GM21619 (cell line): ENCODE data around the gene IRAK1BP1.
"Not testable (repeated sequence)": the region's sequence is repeated elsewhere in the genome, so short reads cannot be mapped to it uniquely, and the experiment has no call there.

Experiments
- ATAC-seq: cut with Tn5 transposase; IDR thresholded peaks from one replicate; pipeline ENCODE4 v1.9.1; 2021; ENCODE audit not compliant: unreplicated experiment

The IRAK1BP1 gene

DNA sequence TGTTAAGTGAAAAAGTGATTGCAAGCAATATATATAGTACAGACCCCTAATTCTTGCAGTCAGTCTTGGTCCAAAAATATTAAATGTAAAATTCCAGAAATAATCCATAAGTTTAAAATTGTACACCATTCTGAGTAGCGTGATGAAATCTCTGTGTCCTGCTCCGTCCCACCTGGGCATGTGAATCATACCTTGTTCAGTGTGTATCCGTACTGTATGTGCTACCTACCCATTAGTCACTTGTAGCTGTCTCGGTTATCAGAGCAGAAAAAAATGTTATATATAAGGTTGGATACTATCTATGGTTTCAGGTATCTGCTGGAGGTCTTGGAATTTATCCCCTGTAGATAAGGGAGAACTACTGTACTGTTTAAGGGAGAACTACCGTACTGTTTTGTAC lies 16.3 kb downstream of the IRAK1BP1 start:
- no peak for ATAC-seq

DNA sequence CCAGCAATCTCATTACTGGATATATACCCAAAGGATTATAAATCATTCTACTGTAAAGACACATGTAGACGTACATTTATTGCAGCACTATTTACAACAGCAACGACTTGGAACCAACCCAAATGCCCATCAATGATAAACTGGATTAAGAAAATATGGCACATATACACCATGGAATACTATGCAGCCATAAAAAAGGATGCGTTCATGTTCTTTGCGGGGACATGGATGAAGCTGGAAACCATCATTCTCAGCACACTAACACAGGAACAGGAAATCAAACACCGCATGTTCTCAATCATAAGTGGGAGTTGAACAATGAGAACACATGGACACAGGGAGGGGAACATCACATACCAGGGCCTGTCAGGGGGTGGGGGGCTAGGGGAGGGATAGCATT lies 22.6 kb downstream of the IRAK1BP1 start:
- not testable (repeated sequence) for ATAC-seq

DNA sequence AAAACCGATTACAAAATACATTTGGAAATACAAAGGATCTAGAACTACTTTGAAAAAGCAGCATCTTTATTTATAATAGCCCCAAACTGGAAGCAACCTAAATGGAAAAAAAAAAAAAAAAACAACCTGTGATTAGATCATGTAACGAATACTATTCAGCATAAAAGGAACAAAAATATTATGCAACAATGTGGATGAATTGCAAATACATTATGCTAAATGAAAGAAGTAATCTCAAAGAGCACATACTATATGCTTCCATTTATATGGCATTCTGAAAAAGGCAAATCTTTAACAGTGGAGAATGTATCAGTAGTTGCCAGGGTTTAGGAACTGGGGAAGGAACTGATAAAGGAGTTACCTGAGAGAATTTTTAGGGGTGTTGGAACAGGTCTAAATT lies 28.9 kb downstream of the IRAK1BP1 start:
- ATAC-seq = no peak

DNA sequence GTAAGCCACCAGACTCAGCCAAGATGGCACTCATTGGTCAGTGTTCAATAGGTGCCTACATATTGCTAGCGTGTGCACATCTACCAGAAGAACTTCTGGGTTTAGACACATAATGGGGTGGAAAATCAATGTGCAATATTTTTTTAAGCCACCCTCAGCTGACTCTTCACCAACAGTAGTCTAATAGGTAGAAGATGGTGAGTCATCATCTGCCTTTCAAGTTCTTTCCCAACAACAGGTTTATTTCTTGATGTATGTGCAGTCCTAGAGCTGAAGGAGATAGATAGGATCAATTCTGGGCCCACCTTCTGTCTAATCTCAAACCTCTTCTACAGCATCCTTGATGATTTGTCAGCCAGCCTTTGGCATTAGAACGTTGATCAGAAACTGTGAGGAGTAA lies 41.3 kb downstream of the IRAK1BP1 start:
- ATAC-seq = no peak

DNA sequence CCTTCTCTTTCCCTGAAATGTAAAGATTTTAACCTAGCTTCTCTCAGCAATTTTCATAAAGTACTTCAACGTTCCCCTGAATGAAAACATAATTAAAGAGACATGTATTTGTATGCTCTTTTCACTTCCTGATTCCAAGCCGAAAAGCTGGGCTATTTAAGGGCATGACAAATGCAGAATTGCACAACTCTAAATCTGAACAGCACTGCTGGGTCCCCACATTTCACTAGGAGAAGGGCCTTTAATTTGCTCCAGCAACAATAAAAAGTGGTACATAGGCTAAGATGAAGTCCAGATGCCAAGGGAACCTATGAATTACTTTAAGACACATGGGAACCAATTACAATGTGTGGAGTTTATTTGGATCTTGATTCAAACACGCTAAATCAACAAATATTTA lies 42.0 kb downstream of the IRAK1BP1 start:
- no peak for ATAC-seq

DNA sequence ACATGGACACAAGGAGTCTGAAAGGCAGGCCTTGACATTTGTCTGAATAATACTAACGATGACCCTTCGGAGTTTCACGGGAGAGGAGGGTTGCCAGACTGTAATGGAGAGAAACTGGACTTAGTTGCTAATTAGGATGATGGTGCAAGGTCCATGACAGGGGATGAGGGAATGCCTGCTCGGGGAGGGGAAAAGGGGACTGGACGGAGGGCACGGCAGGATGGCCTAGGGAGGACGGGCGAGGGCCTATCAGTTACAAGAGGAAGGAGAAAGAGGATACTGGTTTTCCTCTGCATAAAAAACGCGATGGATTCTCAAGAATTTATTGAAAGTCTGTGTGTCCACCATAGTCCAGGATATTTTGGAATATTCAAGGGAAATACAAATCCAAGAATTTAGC lies 42.7 kb downstream of the IRAK1BP1 start:
- ATAC-seq = no peak

DNA sequence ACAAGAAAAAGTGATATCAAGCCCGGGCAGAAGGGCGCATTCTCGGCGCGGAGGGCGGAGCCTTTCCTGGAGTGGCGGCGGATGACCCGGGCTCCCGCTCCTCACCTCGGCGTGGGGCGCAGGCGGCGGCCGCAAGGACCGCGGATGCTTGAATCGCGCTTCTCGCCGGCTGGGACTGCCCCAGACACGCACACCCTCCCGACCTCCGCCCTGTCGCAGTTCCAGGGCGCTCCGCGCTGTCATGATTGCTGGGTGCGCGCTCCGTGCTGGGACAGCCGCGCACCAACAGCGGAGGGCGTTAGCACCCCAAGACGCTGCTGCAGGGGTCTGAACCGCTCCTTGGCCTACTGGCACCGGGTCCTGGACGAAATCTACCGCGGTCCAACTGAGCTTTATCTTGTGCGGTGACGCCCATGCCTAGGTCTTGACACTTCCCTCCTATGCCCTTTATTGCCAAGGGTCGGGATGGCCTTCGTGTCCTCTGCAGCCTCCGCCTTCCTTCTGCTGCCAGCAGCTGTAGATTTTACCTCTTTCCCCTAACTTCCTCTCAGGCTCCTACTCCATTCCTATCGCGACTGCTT lies 43.3 kb downstream of the IRAK1BP1 start:
- peak; percentile 59 for ATAC-seq

DNA sequence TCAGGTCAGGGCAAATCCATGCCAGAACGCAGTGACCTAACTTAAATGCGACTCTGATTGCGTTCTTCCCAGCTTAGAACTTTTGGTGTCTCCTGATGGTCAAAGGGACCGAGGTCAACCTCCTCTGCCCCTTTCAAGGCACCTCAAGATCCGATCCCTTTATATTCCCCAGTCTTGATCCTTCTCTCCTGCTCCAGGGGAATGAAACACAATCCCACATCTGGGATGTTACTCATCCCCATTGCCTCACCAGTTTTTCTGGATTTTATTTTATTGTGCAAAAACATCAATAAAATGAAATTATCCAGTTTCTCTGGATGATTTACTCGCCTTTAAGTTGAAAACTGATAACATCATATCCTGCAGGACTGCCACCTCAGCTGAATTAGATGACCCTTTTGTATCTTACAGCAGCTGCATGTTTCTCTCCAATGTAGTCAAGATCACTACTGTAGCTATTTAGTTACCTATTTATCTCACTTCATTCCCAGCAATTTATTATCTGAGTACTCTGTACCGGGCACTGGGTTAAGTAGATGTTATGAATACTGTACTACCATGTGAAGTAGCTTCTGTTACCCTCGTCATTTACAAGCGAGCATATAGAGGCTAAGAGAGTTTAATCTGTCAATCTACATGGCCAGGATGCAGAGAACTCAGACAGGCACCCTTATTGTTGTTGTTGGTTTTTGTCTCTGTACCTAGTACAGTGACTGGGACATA lies 44.0 kb downstream of the IRAK1BP1 start:
- ATAC-seq = no peak

DNA sequence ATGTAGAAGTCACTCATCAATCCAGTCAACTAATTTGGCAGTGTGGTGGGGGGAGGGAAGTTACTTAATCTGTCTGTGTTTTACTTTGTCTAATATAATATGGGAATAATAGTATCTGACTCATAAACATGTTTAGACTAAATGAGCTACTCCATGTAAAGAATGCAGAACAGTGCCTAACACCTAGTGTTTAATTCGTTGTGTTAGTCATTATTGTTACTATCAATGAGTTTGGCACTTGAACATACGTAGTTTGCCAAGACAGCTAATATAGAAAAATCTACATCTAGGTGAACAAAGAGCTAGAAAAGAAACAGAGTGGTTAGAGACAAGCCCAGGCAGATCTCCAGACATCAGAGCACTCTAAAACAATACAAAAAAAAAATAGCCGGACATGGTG lies 49.1 kb downstream of the IRAK1BP1 start:
- ATAC-seq = no peak

DNA sequence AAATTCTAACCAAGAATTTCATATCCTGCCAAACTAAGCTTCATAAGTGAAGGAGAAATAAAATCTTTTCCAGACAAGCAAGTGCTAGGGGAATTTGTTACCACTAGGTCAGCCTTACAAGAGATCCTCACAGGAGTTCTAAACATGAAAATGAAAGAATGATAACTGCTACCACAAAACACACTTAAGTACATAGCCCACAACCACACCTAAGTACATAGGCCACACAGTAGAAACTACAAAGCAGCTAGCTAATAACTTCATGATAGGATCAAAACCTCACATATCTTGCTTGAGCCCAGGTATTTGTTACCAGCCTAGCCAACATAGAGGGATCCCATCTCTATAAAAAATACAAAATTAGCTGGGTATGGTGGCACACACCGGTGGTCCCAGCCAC lies 50.4 kb downstream of the IRAK1BP1 start:
- ATAC-seq = no peak

DNA sequence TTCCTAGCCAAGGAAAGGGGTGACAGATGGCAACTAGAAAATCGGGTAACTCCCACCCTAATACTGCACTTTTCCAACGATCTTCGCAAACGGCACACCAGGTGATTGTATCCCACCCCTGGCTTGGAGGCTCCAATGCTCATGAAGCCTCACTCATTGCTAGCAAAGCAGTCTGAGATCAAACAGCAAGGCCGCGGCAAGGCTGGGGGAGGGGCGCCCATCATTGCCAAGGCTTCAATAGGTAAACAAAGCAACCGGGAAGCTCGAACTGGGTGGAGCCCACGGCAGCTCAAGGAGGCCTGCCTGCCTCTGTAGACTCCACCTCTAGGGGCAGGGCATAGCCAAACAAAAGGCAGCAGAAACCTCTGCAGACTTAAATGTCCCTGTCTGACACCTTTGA lies 53.8 kb downstream of the IRAK1BP1 start:
- not testable (repeated sequence) for ATAC-seq

DNA sequence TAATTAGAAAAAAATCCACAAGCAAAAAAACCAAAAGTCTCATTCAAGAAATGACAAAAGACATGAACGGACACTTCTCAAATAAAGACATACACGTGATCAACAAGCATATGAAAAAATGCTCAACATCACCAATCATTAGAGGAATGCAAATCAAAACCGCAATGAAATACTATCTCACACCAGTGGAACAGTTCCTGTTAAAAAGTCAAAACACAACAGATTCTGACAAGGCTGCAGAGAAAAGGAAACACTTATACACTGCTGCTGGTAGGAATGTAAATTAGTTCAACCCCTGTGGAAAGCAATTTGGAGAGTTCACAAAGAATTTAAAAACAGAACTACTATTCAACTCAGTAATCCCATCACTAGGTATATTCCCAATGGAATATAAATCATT lies 58.0 kb downstream of the IRAK1BP1 start:
- no peak for ATAC-seq

DNA sequence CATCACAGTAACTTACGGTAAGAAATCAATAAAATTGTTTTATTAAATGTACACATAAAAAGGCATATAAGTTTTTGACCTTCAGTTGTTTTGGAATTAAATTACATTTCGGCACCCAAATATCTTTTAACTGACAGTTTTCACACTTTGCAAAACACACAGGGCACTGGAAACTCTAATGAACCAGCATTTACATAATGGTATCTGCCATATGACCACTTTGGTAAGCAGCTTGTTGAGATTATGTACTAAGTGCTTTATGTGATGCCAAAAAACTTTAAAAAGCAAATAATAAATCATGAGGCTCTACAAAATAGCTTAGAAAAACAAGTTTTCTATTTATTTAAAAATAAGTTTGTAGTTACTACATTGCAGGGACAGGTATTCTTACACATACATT lies 68.2 kb downstream of the IRAK1BP1 start:
- ATAC-seq = no peak

DNA sequence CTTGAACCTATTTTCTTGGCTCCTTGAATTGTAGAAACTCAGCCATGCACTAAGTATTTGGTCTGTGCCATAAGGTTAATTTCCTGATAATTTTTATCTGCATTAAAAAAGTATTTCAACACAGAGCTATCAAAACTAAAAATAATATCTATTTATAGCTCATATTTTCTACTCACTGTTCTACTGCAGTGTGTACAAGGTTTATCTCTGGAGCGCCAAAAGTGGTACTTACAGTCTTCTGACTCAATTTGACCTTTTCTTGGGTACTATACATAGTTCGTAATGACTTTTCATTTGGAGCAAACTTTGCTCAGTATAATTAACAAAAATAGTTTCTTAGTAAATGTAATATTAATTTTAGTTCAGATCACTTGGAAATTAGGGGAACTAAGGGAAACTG lies 69.2 kb downstream of the IRAK1BP1 start:
- no peak for ATAC-seq

DNA sequence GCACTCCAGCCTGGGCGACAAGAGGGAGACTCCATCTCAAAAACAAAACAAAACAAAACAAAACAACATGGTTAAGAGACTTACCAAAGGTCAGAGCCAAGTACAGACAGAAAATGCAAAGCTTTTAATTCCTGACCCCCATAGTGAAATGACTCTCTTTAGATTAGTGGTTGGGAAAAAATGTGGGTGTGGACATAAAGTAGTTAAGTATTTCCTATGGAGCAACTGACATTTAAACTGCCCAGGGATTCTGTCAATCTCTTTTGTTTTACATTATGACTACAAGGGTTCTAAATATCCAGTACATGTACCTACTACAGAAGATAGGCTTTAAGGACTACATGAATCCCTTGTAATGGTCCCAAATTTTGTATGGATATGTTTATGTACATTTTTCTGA lies 75.1 kb downstream of the IRAK1BP1 start:
- ATAC-seq = no peak

DNA sequence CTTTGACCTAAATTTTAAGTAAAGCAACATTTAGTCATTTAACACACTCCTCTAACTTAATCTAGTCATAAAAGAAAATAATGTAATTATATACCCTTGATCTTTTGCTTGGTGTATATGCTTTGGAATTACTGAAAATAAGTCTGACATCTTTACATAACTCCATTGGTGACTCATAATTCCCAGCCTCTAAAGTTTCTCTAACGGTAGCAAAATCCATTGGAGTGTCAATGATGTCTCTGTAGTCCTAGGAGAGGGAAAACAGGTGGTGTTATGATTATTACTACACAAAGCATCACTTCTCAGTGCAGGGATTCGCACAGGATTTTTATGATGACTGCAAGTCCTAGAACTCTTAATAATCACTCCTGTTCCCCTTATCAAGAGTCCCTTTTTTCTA lies 80.2 kb downstream of the IRAK1BP1 start:
- ATAC-seq = no peak

DNA sequence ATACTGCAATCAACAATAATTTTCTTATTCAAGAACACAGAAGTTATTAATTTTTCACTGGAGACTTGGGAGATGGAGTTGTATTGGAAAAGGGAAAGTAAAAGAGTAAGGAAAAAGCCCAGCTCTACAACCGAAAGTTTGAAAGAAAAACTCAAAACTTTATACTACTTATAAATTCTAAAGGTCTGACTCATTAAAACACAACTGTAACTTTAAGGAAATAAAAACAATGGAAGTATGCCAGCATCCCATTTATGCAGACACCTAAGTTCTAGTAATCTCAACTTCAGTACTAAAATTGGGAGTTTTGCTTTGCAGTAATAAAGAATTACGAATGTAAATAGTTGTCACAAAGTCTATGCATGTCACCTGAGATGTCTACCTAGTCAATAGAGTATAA lies 80.6 kb downstream of the IRAK1BP1 start:
- no peak for ATAC-seq

DNA sequence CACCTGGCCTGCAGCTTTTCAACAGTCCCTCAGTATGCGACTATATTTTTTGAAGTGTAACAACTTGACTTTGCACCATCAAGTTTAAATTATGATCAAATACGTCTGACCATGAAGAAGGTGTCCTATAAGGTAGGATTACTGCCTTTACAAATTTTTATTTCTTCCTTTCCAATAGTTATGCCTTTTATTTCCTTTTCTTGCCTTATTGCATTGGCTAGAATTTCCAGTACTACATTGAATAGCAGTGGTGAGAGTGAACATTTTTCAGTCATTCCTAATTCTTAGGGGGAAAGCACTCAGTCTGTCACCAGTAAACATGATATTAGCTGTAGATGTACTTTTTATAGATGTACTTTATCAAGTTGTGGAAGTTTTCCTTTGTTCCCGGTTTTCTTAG lies 81.4 kb downstream of the IRAK1BP1 start:
- no peak for ATAC-seq

DNA sequence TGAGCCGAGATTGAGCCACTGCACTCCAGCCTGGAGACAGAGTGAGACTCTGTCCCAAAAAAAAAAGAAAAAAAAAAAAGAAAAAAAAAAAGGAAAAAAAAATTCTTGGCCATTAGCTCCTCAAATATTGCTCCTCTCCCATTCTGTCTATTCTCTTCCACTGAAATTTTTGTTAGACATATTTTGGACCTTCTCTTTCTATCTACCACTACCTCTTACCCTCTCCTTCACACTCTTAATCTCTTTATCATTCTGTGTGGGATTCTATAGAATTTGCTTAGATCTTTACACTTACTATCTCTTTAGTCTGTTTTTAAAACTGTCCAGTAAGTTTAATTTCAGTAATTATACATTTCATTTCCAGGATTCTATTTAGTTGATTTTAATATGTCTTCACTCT lies 85.0 kb downstream of the IRAK1BP1 start:
- ATAC-seq = no peak
